Myometrial cell (primary cell): ENCODE data around the gene C1S. TPM values are rescaled to one million over a fixed set of nuclear protein-coding genes. Genes with fewer than 3 reads are reported as not detected.

Source experiments
- total RNA-seq: library from RNA; depleted of rRNA; stranded (reverse); fragments of >200 nt; gene quantifications from 2 replicates; pipeline ENCODE4 v1.2.3, GENCODE V29; 2015

C1S gene
- total RNA-seq = 70.9 and 75.1 TPM in 2 replicates

DNA sequence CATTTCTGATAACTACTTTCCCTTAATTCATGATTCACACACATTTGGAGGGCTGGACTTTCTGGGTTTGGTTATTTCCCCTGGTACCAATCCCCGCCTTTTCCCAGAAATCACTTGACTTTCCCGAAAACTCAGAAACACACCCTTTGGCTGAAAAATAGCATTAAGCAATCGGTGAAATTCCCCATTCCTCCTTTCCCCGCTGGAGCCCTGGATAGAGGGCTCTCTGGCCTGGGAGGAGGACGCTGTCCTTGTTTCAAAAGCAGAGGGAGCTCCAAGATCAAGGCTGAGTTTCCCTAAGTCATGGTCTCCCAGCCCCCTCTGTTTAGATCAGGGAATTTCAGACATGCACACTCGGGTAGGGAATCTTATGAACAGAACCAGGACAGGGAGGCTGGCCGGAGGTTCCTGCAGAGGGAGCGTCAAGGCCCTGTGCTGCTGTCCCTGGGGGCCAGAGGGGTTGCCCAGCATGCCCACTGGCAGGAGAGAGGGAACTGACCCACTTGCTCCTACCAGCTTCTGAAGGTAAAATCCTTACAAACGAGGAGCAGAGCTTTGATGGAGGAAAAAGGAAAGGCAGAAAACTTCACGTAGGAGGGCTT is at the start of gene C1S:
Gene C1S (plus strand): TSS at position 366 of the 602 bp plus-strand sequence. CDS start 1,195 bp downstream, outside the sequence.

DNA sequence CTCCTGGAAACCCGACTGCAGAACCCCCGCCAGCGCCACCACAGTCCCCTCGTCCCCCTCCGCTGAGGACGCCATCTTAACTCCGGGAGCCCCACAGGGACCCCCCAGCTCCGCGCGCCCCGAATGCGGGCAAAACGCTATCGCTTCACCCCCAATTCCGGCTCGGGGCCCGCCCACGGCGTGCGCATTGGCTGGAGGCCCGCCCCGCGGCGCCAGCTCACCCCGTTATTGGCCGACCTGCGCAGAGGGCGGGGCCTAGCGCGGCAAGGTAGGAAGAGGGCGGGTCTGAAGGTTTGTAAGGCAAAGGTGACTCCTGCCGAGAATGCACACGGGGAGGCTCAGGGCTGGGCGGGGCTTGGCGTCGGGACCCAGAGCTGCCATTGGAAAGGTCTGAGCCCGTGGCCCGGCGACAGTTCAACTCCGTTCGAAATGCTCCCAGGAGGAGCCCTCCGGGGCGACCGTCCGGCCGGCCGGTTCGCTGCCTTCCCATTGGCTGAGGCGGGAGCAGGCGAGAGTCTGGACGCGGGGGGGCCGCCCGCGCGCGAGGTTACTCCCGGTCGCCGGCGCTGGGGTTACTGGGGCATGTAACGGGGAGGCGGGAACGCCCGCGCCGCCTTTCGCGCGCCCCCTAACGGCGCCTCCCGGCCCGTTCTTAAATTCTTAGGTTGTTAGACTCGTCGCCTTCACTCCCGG is 42.0 kb upstream of the C1S start, which contains the start of gene LPCAT3:
Gene LPCAT3 (minus strand): TSS at position 127 of the 693 bp plus-strand sequence. CDS start 52 bp downstream, at position 75.

DNA sequence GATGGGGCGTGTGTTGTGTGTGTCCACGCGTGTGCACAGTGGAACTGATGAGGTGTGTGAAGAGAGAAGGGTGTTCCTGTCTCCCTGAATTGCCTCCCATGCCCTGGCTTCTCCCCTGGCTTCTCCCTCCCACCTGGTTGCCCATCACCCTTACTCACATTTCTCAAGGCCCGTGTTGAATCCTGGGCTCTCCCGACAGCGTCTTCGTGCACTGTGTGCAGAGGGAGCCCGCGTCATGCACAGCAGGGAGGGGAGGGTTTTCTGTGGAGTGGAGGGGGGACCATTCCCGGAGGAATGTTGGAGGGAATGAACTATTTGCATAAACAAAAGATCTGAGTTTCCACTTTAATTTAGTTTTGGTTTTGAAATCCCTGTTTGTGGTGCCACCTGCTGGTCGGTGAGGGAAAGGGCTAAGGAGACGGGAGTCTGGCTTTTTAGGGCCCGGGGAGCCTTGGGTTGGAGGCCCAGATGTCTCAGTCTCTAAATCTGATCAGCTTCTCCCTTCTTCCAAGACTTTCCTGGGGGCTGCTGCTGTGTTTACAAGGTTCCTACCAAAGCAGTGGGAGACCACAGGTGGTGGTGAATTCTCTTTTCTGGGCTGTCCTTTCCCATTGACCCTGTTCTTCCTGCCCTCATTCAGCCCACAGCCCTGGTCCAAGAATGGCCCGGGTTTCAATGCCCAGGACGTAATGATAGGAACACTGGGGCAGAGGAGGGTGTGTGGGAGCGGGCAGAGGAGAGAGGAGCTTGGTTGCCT is 31.9 kb downstream of the C1S start, which contains the start of gene C1R:
Gene C1R (minus strand): TSS at position 217 of the 757 bp plus-strand sequence. CDS start 57 bp downstream, at position 160.

DNA sequence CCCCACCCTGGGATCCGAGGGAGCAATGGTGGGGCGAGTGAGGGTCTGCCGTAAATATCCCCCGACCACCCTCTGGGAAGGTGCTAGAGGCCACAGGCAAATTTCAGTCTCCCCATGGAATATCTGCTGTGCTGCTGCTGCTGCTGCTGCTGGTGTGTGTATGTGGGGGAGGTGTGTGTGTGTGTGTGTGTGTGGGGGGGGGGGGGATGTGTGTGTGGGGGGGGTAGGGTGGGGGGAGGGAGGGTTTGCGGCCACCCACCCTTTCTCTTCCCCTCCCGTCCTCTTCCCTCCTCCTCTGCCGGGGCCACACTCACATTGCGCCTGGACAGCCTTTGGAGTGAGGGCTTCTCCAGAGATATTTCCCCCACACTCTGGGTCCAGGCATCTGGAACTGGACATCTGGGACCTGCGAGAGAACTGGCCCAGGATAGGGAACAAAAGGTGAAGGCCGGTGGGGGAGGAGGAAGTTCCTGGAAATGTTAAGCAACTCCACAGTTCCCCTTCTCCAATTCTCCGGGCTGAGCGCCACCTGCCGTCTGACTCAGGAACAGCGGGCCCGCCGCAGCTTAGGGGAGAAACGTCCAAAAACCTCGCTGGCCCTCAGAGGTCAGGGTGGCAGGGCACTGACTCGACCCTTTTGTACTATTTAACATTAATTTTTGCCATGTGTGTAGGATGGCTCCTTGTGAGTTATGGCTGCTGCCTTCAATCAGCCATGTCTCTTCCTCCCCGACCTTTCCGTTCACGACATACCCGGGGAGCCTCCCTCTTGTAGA is 48.5 kb downstream of the C1S start, which contains the start of gene C1RL:
Gene C1RL (minus strand): TSS at position 419 of the 776 bp plus-strand sequence. CDS start 34 bp downstream, at position 385.

Other genes with a start within 250 kb of the C1S start
- gene GPR162, start 238.9 kb upstream of the C1S start, total RNA-seq = 1.8 and 3.2 TPM in 2 replicates
- gene P3H3, start 232.3 kb upstream of the C1S start, total RNA-seq = 69.5 and 75.1 TPM in 2 replicates
- gene GNB3, start 219.8 kb upstream of the C1S start, total RNA-seq = 0.29 and 1.8 TPM in 2 replicates
- gene CDCA3, start 209.4 kb upstream of the C1S start, total RNA-seq = 36.3 and 53.9 TPM in 2 replicates
- gene USP5, start 208.6 kb upstream of the C1S start, total RNA-seq = 89.4 and 97.7 TPM in 2 replicates
- gene TPI1, start 193.2 kb upstream of the C1S start, total RNA-seq = 1,607 and 1,656 TPM in 2 replicates
- 4.9 and 12.8 TPM in 2 replicates for gene SPSB2, start 187.4 kb upstream of the C1S start, total RNA-seq
- 13.0 and 18.8 TPM in 2 replicates for gene LRRC23, start 155.9 kb upstream of the C1S start, total RNA-seq
- gene ENO2, start 146.1 kb upstream of the C1S start, total RNA-seq = 8.9 and 9.0 TPM in 2 replicates
- gene ATN1, start 132.8 kb upstream of the C1S start, total RNA-seq = 12.7 and 13.8 TPM in 2 replicates
- gene RNU7-1, start 116.9 kb upstream of the C1S start, total RNA-seq = not detected in 2 replicates
- 314 and 317 TPM in 2 replicates for gene C12orf57, start 116.7 kb upstream of the C1S start, total RNA-seq
- gene PTPN6, start 109.4 kb upstream of the C1S start, total RNA-seq = not detected in 2 replicates
- 393 and 424 TPM in 2 replicates for gene PHB2, start 90.1 kb upstream of the C1S start, total RNA-seq
- 46.7 and 53.5 TPM in 2 replicates for gene EMG1, start 89.8 kb upstream of the C1S start, total RNA-seq
- 32.0 and 36.5 TPM in 2 replicates for gene LPCAT3, start 42.2 kb upstream of the C1S start, total RNA-seq
- gene C1R, start 31.7 kb downstream of the C1S start, total RNA-seq = 125 and 158 TPM in 2 replicates
- 34.3 and 48.2 TPM in 2 replicates for gene C1RL, start 48.5 kb downstream of the C1S start, total RNA-seq
- not detected in 2 replicates for gene RBP5, start 68.2 kb downstream of the C1S start, total RNA-seq
- gene CLSTN3, start 69.7 kb downstream of the C1S start, total RNA-seq = 8.6 and 16.0 TPM in 2 replicates
- 25.2 and 27.7 TPM in 2 replicates for gene PEX5, start 129.0 kb downstream of the C1S start, total RNA-seq
- not detected in 2 replicates for gene ACSM4, start 243.4 kb downstream of the C1S start, total RNA-seq